Heart right ventricle (tissue), 16 donors: ENCODE results near the gene CYTH1. TPM values are rescaled to one million over a fixed set of nuclear protein-coding genes. Genes with fewer than 3 reads are reported as not detected.

Experiments
- ATAC-seq, 8 donors: fragments of 200-7000 bp; cut with Tn5 transposase; one replicate each; pipeline ENCODE4 v1.9.1; 2020; ENCODE audit warnings: mild to moderate bottlenecking in 8 of 8, moderate library complexity in 8 of 8, moderate number of reproducible peaks in 1 of 8
- DNase-seq, 2 donors: peaks; one replicate each; pipeline ENCODE4 v3.0.0-alpha.2; 2020
- H3K27ac ChIP-seq, 10 donors: fragments of 200-600 bp; sonication (generic) in 2 of 10; one replicate each; pipeline versions ENCODE4 v1.5.0 to v1.8.0; 2020 to 2022; ENCODE audit warnings: mild to moderate bottlenecking in 3 of 10
- H3K27me3 ChIP-seq, 7 donors: fragments of 200-600 bp; one replicate each; pipeline ENCODE4 v1.8.0; 2021 to 2022; ENCODE audit warnings: mild to moderate bottlenecking in 2 of 7
- H3K36me3 ChIP-seq, 9 donors: fragments of 200-600 bp; sonication (generic) in 1 of 9; one replicate each; pipeline versions ENCODE4 v1.5.0 to v1.8.0; 2020 to 2022; ENCODE audit warnings: mild to moderate bottlenecking in 2 of 9
- H3K4me1 ChIP-seq, 9 donors: fragments of 200-600 bp; sonication (generic) in 1 of 9; one replicate each; pipeline versions ENCODE4 v1.5.0 to v1.8.0; 2020 to 2022; ENCODE audit warnings: mild to moderate bottlenecking in 4 of 9
- H3K4me3 ChIP-seq, 10 donors: fragments of 200-600 bp; sonication (generic) in 2 of 10; one replicate each; pipeline versions ENCODE4 v1.5.0 to v1.8.0; 2020 to 2022; ENCODE audit warnings: mild to moderate bottlenecking in 7 of 10, moderate library complexity in 2 of 10
- H3K9me3 ChIP-seq, 11 donors: fragments of 200-600 bp in 10 of 11; sonication (generic) in 2 of 11; one replicate each; pipeline versions ENCODE4 v1.5.0 to v1.8.0; 2013 to 2022; ENCODE audit warnings: mild to moderate bottlenecking in 2 of 11, control low read depth in 1 of 11, moderate library complexity in 1 of 11
- CTCF ChIP-seq, 9 donors: fragments of 200-600 bp; sonication (generic) in 2 of 9; IDR thresholded peaks; one replicate each; pipeline versions ENCODE4 v1.5.0 to v1.8.0; 2021 to 2022; ENCODE audit warnings: antibody characterized with exemption in 9 of 9, mild to moderate bottlenecking in 5 of 9, moderate library complexity in 1 of 9
- WGBS, 2 donors: extraction: QIAGEN DNeasy Blood & Tissue Kit; methylation state at CpG; one replicate each; pipeline ENCODE4 v1.1.7; 2013; ENCODE audit warnings: inconsistent platforms in 1 of 2; 5-methylcytosine and 5-hydroxymethylcytosine counted together
- intact Hi-C, 10 donors: fragments of 100-400 bp; cut with DNase I; formaldehyde crosslinking; loops; one replicate each; pipeline versions ENCODE4 v1.11.1 to v1.14.2; 2022
- polyA plus RNA-seq, 2 donors: library from polyadenylated mRNA; stranded (reverse); fragments of 200-250 nt; gene quantifications; one replicate each; pipeline ENCODE4 v1.2.3, GENCODE V29; 2013
- total RNA-seq, 10 donors: library from RNA; stranded (reverse); fragmentation: NEBNext Ultra II Directional in 3 of 10; extraction: Animal tissue kit (Norgen Biotek cat#: 25700) in 3 of 10; gene quantifications; one replicate each; pipeline versions ENCODE4 v1.2.1 to v1.2.4, GENCODE V29; 2021 to 2023
- donor health status: Arrhythmogenic right ventricular cardiomyopathy.
- donor health status: ischemic (EF 13 %, LVEDD 7.1; RV severe dilation, severe dysfunction).
- donor health status: healthy with polysubstance abuse.
- donor health status: DM: no; HTN: yes; CAD: no.
- donor health status: DM: no; HTN: no; CAD: no.
- donor health status: ischemic (EF 25% LVEDD 6.9; RV normal size, moderate dysfunction).
- donor health status: ischemic (EF 25% LVEDD 5.7; RV mildly dilated, moderate dysfunction).
- donor health status: healthy.
- donor health status: DM: yes; HTN: yes; CAD: no.
- donor health status: Ischemic cardiomyopathy.
- donor health status: ischemic (EF 35%, LVEDD 5.7; RV mildly dilated, moderate dysfunction).
- donor health status: nonischemic (EF 11% LVEDD 7.7; RV severe dilation, severe dysfunction).
- donor health status: DM: yes; HTN: yes; CAD: no.
- donor health status: PGD.
- donor health status: ischemic (EF 29% LVEDD 5.4; RV normal size, mild dysfunction).
- donor health status: nonischemic (EF 23%, LVEDD 6.1; RV moderate dilation, normal function).

CYTH1 gene
- total and polyA plus RNA-seq, 12 donors: 22.3 to 46.9 (median 32.5) TPM

- Histone ChIP-seq H3K9me3 (no peaks in the 10 kb centered on the region), H3K27ac (peak overlapping the region in 7 of 10 donors; percentile 49 to 93 (median 73)), H3K4me3 (no peak overlapping the region), H3K27me3 (no peaks in the 10 kb centered on the region), H3K4me1 (peaks cover 0 to 30% (median 18%) of the 10 kb centered on the region in 9 donors), H3K36me3 (no peaks in the 10 kb centered on the region)
- DNase-seq: peak in 1 of 2 donors; percentile 32
- peak in 7 of 8 donors; percentile 32 to 60 (median 56) for ATAC-seq
- no peak for TF ChIP-seq CTCF (IDR thresholded peaks at IDR 0.05)
- intact Hi-C loops: loop anchor here in 1 of 10 donors (5.0 kb wide), 1 partner anchor 72 kb away; no protein-coding TSS in a partner anchor
- WGBS, 2 donors: 72 to 76% methylated on average over 24 of the region's 24 CpGs
Measured at GRCh38 chr17:78664476-78665386, 117.3 kb downstream of the CYTH1 start.

- H3K36me3 ChIP-seq: no peaks in the 10 kb centered on the region
- TF ChIP-seq CTCF (IDR thresholded peaks at IDR 0.05): no peak
- no peak overlapping the region for H3K4me3 ChIP-seq
- no peaks in the 10 kb centered on the region for H3K27me3 ChIP-seq
- DNase-seq (no peak), ATAC-seq (no peak)
- H3K4me1 ChIP-seq: peaks cover 0 to 19% (median 11%) of the 10 kb centered on the region in 9 donors
- intact Hi-C loops: no loop called here
- no peak overlapping the region for H3K27ac ChIP-seq
- H3K9me3 ChIP-seq: no peaks in the 10 kb centered on the region
- WGBS, 2 donors: 87 to 89% methylated on average over 17 of the region's 17 CpGs
Measured at GRCh38 chr17:78661093-78661770, 120.8 kb downstream of the CYTH1 start.

- no peak overlapping the region for H3K27ac ChIP-seq
- no peaks in the 10 kb centered on the region for H3K9me3 ChIP-seq
- no peaks in the 10 kb centered on the region for H3K27me3 ChIP-seq
- H3K36me3 ChIP-seq: no peaks in the 10 kb centered on the region
- DNase-seq (no peak), ATAC-seq (no peak)
- no peak for TF ChIP-seq CTCF (IDR thresholded peaks at IDR 0.05)
- 91 to 94% methylated on average over 12 of the region's 12 CpGs for WGBS, 2 donors
- peaks cover 0 to 7% (median 0%) of the 10 kb centered on the region in 9 donors for H3K4me1 ChIP-seq
- intact Hi-C loops: no loop called here
- H3K4me3 ChIP-seq: no peak overlapping the region
Measured at GRCh38 chr17:78659546-78659945, 122.5 kb downstream of the CYTH1 start.

GRCh38 chr17:78658281-78658785 is 123.7 kb downstream of the CYTH1 start:
- Histone ChIP-seq H3K27ac (no peak overlapping the region), H3K4me3 (no peak overlapping the region), H3K4me1 (peaks cover 0 to 14% (median 0%) of the 10 kb centered on the region in 9 donors), H3K36me3 (no peaks in the 10 kb centered on the region), H3K9me3 (no peaks in the 10 kb centered on the region), H3K27me3 (no peaks in the 10 kb centered on the region)
- intact Hi-C loops: no loop called here
- WGBS, 2 donors: 93 to 95% methylated on average over 18 of the region's 18 CpGs
- no peak for DNase-seq
- no peak for TF ChIP-seq CTCF (IDR thresholded peaks at IDR 0.05)
- ATAC-seq: no peak
